Kidney epithelial cell (primary cell): ENCODE measurements around the gene GATC. TPM values are rescaled to one million over a fixed set of nuclear protein-coding genes. Genes with fewer than 3 reads are reported as not detected.

Experiments
- DNase-seq: peaks from one replicate; pipeline ENCODE4 v3.0.0-alpha.2; 2010; ENCODE audit warnings: low read depth
- H3K27me3 ChIP-seq: 2 replicates; pipeline ENCODE4 v1.6.0; 2011; ENCODE audit warnings: low read length; ENCODE audit not compliant: control insufficient read depth, insufficient read depth
- H3K36me3 ChIP-seq: 2 replicates; pipeline ENCODE4 v1.5.1; 2011; ENCODE audit warnings: low read length; ENCODE audit not compliant: control insufficient read depth, insufficient read depth
- H3K4me3 ChIP-seq: 2 replicates; pipeline ENCODE4 v1.5.1; 2011; ENCODE audit warnings: low read depth, mild to moderate bottlenecking, control low read depth, low read length
- CTCF ChIP-seq: IDR thresholded peaks from 2 replicates; pipeline ENCODE4 v1.5.1; 2011; ENCODE audit warnings: mild to moderate bottlenecking, moderate library complexity, low read length, control low read depth, inconsistent platforms; ENCODE audit not compliant: insufficient read depth, poor library complexity, severe bottlenecking
- total RNA-seq: library from RNA; depleted of rRNA; stranded (reverse); fragments of >200 nt; gene quantifications from 2 replicates; pipeline ENCODE4 v1.2.3, GENCODE V29; 2015

The GATC gene
- total RNA-seq, 1 donor from 2014 or later, result 25.7 TPM

- DNase-seq, result no peak
- no peak for TF ChIP-seq CTCF
- Histone ChIP-seq H3K4me3 (no peak overlapping the region), H3K36me3 (no peaks in the 10 kb centered on the region), H3K27me3 (no peaks in the 10 kb centered on the region)
Measured at GRCh38 chr12:120508537-120508936, 62.3 kb downstream of the GATC start.

Other genes starting within 250 kb of the GATC start
- 4,934 and 7,044 TPM in 2 replicates for gene RPLP0, start 245.3 kb upstream of the GATC start, total RNA-seq
- 88.1 and 94.3 TPM in 2 replicates for gene PXN, start 180.7 kb upstream of the GATC start, total RNA-seq
- under 0.01 TPM in 2 replicates for gene RNU4-2, start 154.5 kb upstream of the GATC start, total RNA-seq
- under 0.01 TPM in 1 of 2 replicates, not detected in the other for gene RNU4-1, start 153.2 kb upstream of the GATC start, total RNA-seq
- gene SIRT4, start 144.1 kb upstream of the GATC start, total RNA-seq, result 0.29 and 2.3 TPM in 2 replicates
- not detected in 2 replicates for gene PLA2G1B, start 118.7 kb upstream of the GATC start, total RNA-seq
- 3.6 and 8.1 TPM in 2 replicates for gene MSI1, start 77.3 kb upstream of the GATC start, total RNA-seq
- gene COX6A1, start 8.3 kb upstream of the GATC start, total RNA-seq, result 561 and 615 TPM in 2 replicates
- 43.4 and 57.1 TPM in 2 replicates for gene TRIAP1, start 60 bp upstream of the GATC start, total RNA-seq
- gene SRSF9, start 23.3 kb downstream of the GATC start, total RNA-seq, result 76.3 and 94.7 TPM in 2 replicates
- gene DYNLL1, start 49.7 kb downstream of the GATC start, total RNA-seq, result 380 and 381 TPM in 2 replicates
- 29.2 and 30.6 TPM in 2 replicates for gene COQ5, start 82.7 kb downstream of the GATC start, total RNA-seq
- 117 and 124 TPM in 2 replicates for gene RNF10, start 87.9 kb downstream of the GATC start, total RNA-seq
- 34.0 and 47.8 TPM in 2 replicates for gene POP5, start 135.0 kb downstream of the GATC start, total RNA-seq
- gene CABP1, start 194.2 kb downstream of the GATC start, total RNA-seq, result not detected in 2 replicates
- gene MLEC, start 240.7 kb downstream of the GATC start, total RNA-seq, result 78.0 and 82.3 TPM in 2 replicates